ENCODE measurements around the gene PPARA. TPM values are rescaled to one million over a fixed set of nuclear protein-coding genes. Genes with fewer than 3 reads are reported as not detected.

The PPARA gene
- total RNA-seq, 1 experiment from 2014 or later = 4.9 TPM

- H3K9me3 ChIP-seq (replicated peaks) = no peaks in the 10 kb centered on the region
- no peaks in the 10 kb centered on the region for H3K4me1 ChIP-seq (replicated peaks)
- peaks cover 8% of the 10 kb centered on the region; the same call in 1 of the 2 replicates for H3K36me3 ChIP-seq
- no peak overlapping the region for H3K4me3 ChIP-seq
- DNase-seq (ENCODE audit: low read depth in 1 of 2, low spot score in 2 of 2) = no peak
- H3K27me3 ChIP-seq (replicated peaks) = no peaks in the 10 kb centered on the region
- no peak overlapping the region for H3K27ac ChIP-seq
These were observed 70.6 kb downstream of the PPARA start for GRCh38 chr22:46220921-46221320.

- Histone ChIP-seq H3K4me3 (no peak overlapping the region), H3K27ac (no peak overlapping the region), H3K4me1 (replicated peaks) (no peaks in the 10 kb centered on the region), H3K9me3 (replicated peaks) (no peaks in the 10 kb centered on the region), H3K36me3 (peaks cover 5% of the 10 kb centered on the region; the same call in 1 of the 2 replicates), H3K27me3 (replicated peaks) (no peaks in the 10 kb centered on the region)
- no peak for DNase-seq (ENCODE audit: low read depth in 1 of 2, low spot score in 2 of 2)
These were observed 73.9 kb downstream of the PPARA start for GRCh38 chr22:46224044-46224897.

- Histone ChIP-seq H3K4me3 (no peak overlapping the region), H3K36me3 (peaks cover under 1% of the 10 kb centered on the region; the same call in 1 of the 2 replicates), H3K4me1 (replicated peaks) (no peaks in the 10 kb centered on the region), H3K9me3 (replicated peaks) (no peaks in the 10 kb centered on the region), H3K27me3 (replicated peaks) (no peaks in the 10 kb centered on the region), H3K27ac (no peak overlapping the region)
- DNase-seq (ENCODE audit: low read depth in 1 of 2, low spot score in 2 of 2) = no peak
These were observed 74.6 kb downstream of the PPARA start for GRCh38 chr22:46224898-46225290.

GRCh38 chr22:46225631-46226030 lies 75.3 kb downstream of the PPARA start:
- H3K27me3 ChIP-seq (replicated peaks) = no peaks in the 10 kb centered on the region
- H3K9me3 ChIP-seq (replicated peaks) = no peaks in the 10 kb centered on the region
- no peaks in the 10 kb centered on the region for H3K36me3 ChIP-seq
- H3K27ac ChIP-seq = no peak overlapping the region
- no peak overlapping the region for H3K4me3 ChIP-seq
- no peaks in the 10 kb centered on the region for H3K4me1 ChIP-seq (replicated peaks)
- DNase-seq (ENCODE audit: low read depth in 1 of 2, low spot score in 2 of 2) = no peak

DNA sequence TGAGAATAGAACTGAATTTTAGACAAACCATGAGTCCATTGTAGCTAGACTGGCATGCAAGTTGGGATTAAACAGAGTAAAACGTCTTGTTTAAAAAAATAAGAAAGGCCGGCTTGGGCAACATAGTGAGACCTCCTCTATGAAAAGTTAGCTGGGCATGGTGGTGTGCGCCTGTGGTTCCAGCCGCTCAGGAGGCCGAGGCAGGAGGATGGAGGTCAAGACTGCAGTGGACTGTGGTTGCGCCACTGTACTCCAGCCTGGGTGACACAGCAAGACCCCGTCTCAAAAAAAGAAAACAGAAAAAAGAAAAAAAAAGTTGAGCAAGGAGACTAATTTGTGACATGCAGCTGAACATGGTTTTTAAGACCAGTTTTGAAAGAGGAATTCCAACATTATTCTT lies 76.3 kb downstream of the PPARA start:
- no peaks in the 10 kb centered on the region for H3K9me3 ChIP-seq (replicated peaks)
- no peaks in the 10 kb centered on the region for H3K27me3 ChIP-seq (replicated peaks)
- H3K27ac ChIP-seq = no peak overlapping the region
- H3K4me3 ChIP-seq = no peak overlapping the region
- no peak for DNase-seq (ENCODE audit: low read depth in 1 of 2, low spot score in 2 of 2)
- H3K36me3 ChIP-seq = no peaks in the 10 kb centered on the region
- no peaks in the 10 kb centered on the region for H3K4me1 ChIP-seq (replicated peaks)

- no peak overlapping the region for H3K4me3 ChIP-seq
- no peak overlapping the region for H3K27ac ChIP-seq
- no peaks in the 10 kb centered on the region for H3K36me3 ChIP-seq
- no peaks in the 10 kb centered on the region for H3K4me1 ChIP-seq (replicated peaks)
- no peak for DNase-seq (ENCODE audit: low read depth in 1 of 2, low spot score in 2 of 2)
- no peaks in the 10 kb centered on the region for H3K27me3 ChIP-seq (replicated peaks)
- no peaks in the 10 kb centered on the region for H3K9me3 ChIP-seq (replicated peaks)
These were observed 79.4 kb downstream of the PPARA start for GRCh38 chr22:46229701-46230100.

GRCh38 chr22:46230262-46230901 lies 80.1 kb downstream of the PPARA start:
- H3K4me1 ChIP-seq (replicated peaks) = no peaks in the 10 kb centered on the region
- no peak for DNase-seq (ENCODE audit: low read depth in 1 of 2, low spot score in 2 of 2)
- H3K27ac ChIP-seq = no peak overlapping the region
- no peak overlapping the region for H3K4me3 ChIP-seq
- no peaks in the 10 kb centered on the region for H3K9me3 ChIP-seq (replicated peaks)
- no peaks in the 10 kb centered on the region for H3K36me3 ChIP-seq
- H3K27me3 ChIP-seq (replicated peaks) = no peaks in the 10 kb centered on the region

DNA sequence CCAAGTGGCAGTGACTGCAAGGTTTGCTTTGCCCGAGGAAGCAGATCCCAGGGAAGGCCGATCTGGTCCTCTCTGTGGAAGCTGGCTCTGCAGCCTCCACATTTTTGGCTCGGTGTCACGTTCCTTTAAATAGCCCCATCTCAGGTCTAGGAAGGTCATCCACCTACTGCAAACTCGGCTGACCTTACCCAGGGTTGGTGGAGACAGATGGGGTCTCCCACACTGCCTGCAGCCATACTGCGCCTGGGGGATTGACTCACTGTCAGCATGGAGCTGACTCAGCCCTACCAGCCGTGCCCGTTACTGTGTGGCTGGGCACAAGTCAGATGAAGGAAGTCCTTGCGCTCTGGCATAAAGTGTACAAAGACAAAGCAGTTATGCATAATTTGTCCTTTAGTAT lies 82.9 kb downstream of the PPARA start:
- Histone ChIP-seq H3K9me3 (replicated peaks) (no peaks in the 10 kb centered on the region), H3K27me3 (replicated peaks) (no peaks in the 10 kb centered on the region), H3K4me3 (no peak overlapping the region), H3K27ac (no peak overlapping the region), H3K4me1 (replicated peaks) (no peaks in the 10 kb centered on the region), H3K36me3 (no peaks in the 10 kb centered on the region)
- no peak for DNase-seq (ENCODE audit: low read depth in 1 of 2, low spot score in 2 of 2)

- H3K9me3 ChIP-seq (replicated peaks) = no peaks in the 10 kb centered on the region
- H3K27me3 ChIP-seq (replicated peaks) = no peaks in the 10 kb centered on the region
These were observed 84.6 kb downstream of the PPARA start for GRCh38 chr22:46234969-46235368.

DNA sequence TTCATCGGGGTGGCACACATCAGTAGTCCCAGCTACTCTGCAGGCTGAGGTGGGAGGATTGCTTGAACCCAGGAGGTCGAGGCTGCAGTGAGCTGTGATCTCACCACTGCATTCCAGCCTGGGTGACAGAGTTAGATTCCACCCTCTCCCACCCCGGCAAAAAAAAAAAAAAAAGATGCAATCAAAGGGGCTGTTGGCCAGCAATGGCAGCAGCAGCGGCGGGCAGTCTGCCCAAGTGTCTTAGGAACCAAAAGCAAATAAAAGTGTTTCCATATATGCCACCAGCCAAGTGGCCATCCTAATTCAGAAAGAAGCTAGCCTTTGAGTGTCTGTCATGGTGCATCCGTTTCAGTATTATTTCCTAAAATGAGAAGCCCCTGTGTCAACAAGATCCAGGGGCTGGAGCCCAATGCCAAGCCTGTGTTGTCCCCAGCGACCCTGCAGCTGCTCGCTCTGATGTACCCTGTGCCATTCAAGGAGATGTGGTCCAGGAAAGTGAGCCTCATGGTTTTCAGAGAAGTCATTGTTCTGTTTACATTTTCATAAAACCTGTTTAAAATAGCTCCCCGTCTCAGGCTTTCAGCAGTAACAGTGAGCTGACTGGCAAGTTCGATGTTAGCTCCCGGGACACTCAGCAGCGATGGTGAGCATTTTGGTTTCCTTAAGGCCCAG lies 87.3 kb downstream of the PPARA start:
- H3K4me1 ChIP-seq (replicated peaks) = no peaks in the 10 kb centered on the region
- no peak overlapping the region for H3K27ac ChIP-seq
- H3K9me3 ChIP-seq (replicated peaks) = no peaks in the 10 kb centered on the region
- no peaks in the 10 kb centered on the region for H3K27me3 ChIP-seq (replicated peaks)
- peaks cover 1% of the 10 kb centered on the region; the same call in 1 of the 2 replicates for H3K36me3 ChIP-seq
- H3K4me3 ChIP-seq = no peak overlapping the region
- peak in 1 of 2 experiments; percentile 17 for DNase-seq (ENCODE audit: low read depth in 1 of 2, low spot score in 2 of 2)

More at GRCh38 chr22:46234969-46235368, 84.6 kb downstream of the PPARA start:
- Histone ChIP-seq H3K36me3 (no peaks in the 10 kb centered on the region), H3K4me3 (no peak overlapping the region), H3K27ac (no peak overlapping the region), H3K4me1 (replicated peaks) (no peaks in the 10 kb centered on the region)
- DNase-seq (ENCODE audit: low read depth in 1 of 2, low spot score in 2 of 2) = no peak

DNA sequence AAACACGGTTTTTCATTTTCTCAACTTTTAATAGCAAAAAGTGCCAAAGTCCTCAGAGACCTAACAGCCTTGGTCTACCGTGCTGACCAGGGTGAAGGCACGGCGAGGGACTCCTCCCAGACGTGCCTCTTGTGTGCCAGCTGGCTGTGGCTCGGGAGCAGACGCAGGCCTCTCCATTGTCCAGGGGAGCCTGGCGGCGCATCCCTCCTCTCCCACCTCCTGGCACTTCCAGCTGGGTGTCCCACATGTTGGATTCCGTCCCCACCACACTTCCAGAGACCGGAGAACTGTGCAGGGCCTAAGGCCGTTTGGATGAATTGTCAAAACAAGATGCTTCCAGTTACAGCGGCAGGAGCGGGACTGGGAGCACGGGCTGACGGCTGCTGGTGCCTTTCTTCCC lies 88.2 kb downstream of the PPARA start:
- H3K27me3 ChIP-seq (replicated peaks) = no peaks in the 10 kb centered on the region
- H3K4me1 ChIP-seq (replicated peaks) = no peaks in the 10 kb centered on the region
- DNase-seq (ENCODE audit: low read depth in 1 of 2, low spot score in 2 of 2) = no peak
- H3K9me3 ChIP-seq (replicated peaks) = no peaks in the 10 kb centered on the region
- H3K27ac ChIP-seq = no peak overlapping the region
- H3K4me3 ChIP-seq = no peak overlapping the region
- H3K36me3 ChIP-seq = peaks cover 7% of the 10 kb centered on the region; the same call in 1 of the 2 replicates

DNA sequence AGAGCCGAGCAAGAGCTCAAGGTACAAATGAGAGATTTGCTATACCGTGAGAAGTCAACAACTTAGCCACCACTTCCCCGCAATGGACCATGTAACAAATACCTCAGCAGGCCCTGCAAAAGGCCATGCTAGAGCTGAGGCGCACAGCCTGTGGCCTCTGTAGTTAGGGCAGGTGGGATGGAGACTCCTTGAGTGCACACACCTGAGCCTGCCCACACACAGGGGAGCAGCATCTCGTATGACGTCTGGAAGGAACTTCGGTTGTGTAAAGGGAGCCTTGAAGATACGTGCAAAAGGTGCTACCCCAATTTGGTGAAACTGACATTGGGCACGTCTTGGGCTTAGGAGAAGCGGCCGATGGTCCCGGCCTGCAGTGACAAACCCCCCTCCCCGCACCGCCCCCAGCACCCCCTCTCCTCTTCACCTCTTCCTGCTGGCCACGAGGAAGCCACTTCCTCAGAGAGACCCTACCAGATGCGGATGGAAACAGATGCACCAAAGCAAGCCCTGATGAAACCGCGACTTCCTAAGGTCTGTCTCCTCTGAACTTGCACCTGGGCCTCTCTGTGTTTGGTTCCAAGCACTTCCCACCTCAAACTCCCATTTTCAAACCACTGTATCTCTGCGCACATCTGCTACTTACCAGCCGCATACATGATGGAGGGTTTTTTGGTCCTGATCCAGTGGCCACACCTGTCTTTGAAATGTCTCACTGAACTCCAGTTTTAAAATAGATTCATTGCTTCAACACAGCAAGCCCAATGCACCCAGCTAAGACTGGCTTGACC lies 89.1 kb downstream of the PPARA start:
- no peaks in the 10 kb centered on the region for H3K27me3 ChIP-seq (replicated peaks)
- H3K27ac ChIP-seq = no peak overlapping the region
- H3K9me3 ChIP-seq (replicated peaks) = no peaks in the 10 kb centered on the region
- H3K4me3 ChIP-seq = no peak overlapping the region
- H3K4me1 ChIP-seq (replicated peaks) = no peaks in the 10 kb centered on the region
- no peak for DNase-seq (ENCODE audit: low read depth in 1 of 2, low spot score in 2 of 2)
- peaks cover 9% of the 10 kb centered on the region; the same call in 1 of the 2 replicates for H3K36me3 ChIP-seq

DNA sequence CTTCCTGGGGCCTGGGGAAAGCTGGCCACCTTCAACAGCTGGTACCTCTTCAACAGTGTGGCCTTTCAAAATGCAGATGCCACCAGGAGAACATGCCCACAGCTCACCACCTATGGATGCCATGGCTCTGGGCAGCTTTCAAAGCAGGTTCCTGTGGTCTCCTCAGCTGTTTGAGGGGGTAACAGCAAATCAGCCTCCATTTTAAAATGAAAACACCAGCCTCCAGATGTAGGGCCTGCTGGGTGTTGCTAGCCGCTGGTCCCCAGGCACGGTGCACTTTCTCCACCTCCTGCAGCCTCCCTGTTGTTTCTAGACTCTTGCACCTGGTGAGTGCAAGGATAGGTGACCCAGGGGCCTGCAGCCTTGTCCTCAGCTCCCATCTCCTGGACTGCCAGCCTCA lies 89.7 kb downstream of the PPARA start:
- H3K36me3 ChIP-seq = peaks cover 11% of the 10 kb centered on the region; the same call in 1 of the 2 replicates
- no peaks in the 10 kb centered on the region for H3K9me3 ChIP-seq (replicated peaks)
- H3K27ac ChIP-seq = no peak overlapping the region
- H3K4me1 ChIP-seq (replicated peaks) = no peaks in the 10 kb centered on the region
- H3K4me3 ChIP-seq = no peak overlapping the region
- H3K27me3 ChIP-seq (replicated peaks) = no peaks in the 10 kb centered on the region
- no peak for DNase-seq (ENCODE audit: low read depth in 1 of 2, low spot score in 2 of 2)
